Liver (tissue), 9 donors: ENCODE results near the gene CDH13. TPM values are rescaled to one million over a fixed set of nuclear protein-coding genes. Genes with fewer than 3 reads are reported as not detected.

ENCODE experiments used
- DNase-seq: peaks from one replicate; pipeline ENCODE4 v3.0.0-alpha.2; 2017; ENCODE audit warnings: low spot score
- H3K27ac ChIP-seq, 2 donors: one replicate each; pipeline ENCODE4 v1.7.0; 2013; ENCODE audit warnings: inconsistent platforms in 2 of 2, low read length in 2 of 2, control low read depth in 1 of 2, low read depth in 1 of 2, mild to moderate bottlenecking in 1 of 2
- H3K27me3 ChIP-seq, 4 donors: one replicate each; pipeline versions ENCODE4 v1.6.1 to v1.7.0; 2013; ENCODE audit warnings: low read length in 3 of 4, inconsistent platforms in 1 of 4, mild to moderate bottlenecking in 1 of 4, moderate library complexity in 1 of 4; ENCODE audit not compliant: control insufficient read depth in 4 of 4, insufficient read depth in 4 of 4
- H3K36me3 ChIP-seq, 4 donors: one replicate each; pipeline versions ENCODE4 v1.6.1 to v1.7.0; 2013; ENCODE audit warnings: low read length in 3 of 4, mild to moderate bottlenecking in 3 of 4, low read depth in 1 of 4, moderate library complexity in 1 of 4; ENCODE audit not compliant: control insufficient read depth in 4 of 4, insufficient read depth in 3 of 4
- H3K4me1 ChIP-seq, 4 donors: one replicate each; pipeline versions ENCODE4 v1.6.1 to v1.7.0; 2013; ENCODE audit warnings: low read length in 3 of 4, mild to moderate bottlenecking in 3 of 4, moderate library complexity in 1 of 4; ENCODE audit not compliant: control insufficient read depth in 4 of 4, insufficient read depth in 4 of 4
- H3K4me3 ChIP-seq, 3 donors: one replicate each; pipeline versions ENCODE4 v1.6.1 to v1.7.0; 2013; ENCODE audit warnings: low read length in 3 of 3, control low read depth in 1 of 3, low read depth in 1 of 3, mild to moderate bottlenecking in 1 of 3
- H3K9ac ChIP-seq, 2 donors: one replicate each; pipeline ENCODE4 v1.7.0; 2013; ENCODE audit warnings: low read length in 2 of 2, mild to moderate bottlenecking in 2 of 2, moderate library complexity in 2 of 2, control low read depth in 1 of 2, low read depth in 1 of 2
- H3K9me3 ChIP-seq, 4 donors: one replicate each; pipeline versions ENCODE4 v1.6.1 to v1.7.0; 2013; ENCODE audit warnings: low read length in 3 of 4; ENCODE audit not compliant: control insufficient read depth in 4 of 4
- CTCF ChIP-seq: fragments of 150-350 bp; IDR thresholded peaks from 2 replicates; pipeline ENCODE4 v1.5.1; 2017; ENCODE audit warnings: improper control_type of control experiment, low read depth, low read length; ENCODE audit not compliant: missing input control
- EGR1 ChIP-seq, 2 donors: IDR thresholded peaks; 2 replicates each; pipeline ENCODE4 v1.6.1; 2016 to 2018; ENCODE audit warnings: antibody characterized with exemption in 2 of 2, low read depth in 2 of 2
- FOXA1 ChIP-seq: IDR thresholded peaks from 2 replicates; pipeline ENCODE4 v1.6.1; 2016; ENCODE audit warnings: antibody characterized with exemption
- FOXA2 ChIP-seq: IDR thresholded peaks from 2 replicates; pipeline ENCODE4 v1.6.1; 2016; ENCODE audit warnings: antibody characterized with exemption
- GABPA ChIP-seq, 2 donors: IDR thresholded peaks in 1 of 2; conservative IDR thresholded peaks in 1 of 2; 2 replicates each; pipeline ENCODE4 v1.6.1; 2016; ENCODE audit warnings: antibody characterized with exemption in 2 of 2, mild to moderate bottlenecking in 1 of 2, moderate library complexity in 1 of 2
- HNF4A ChIP-seq, 2 donors: conservative IDR thresholded peaks; 2 replicates each; pipeline ENCODE4 v1.6.1; 2016; ENCODE audit warnings: antibody characterized with exemption in 2 of 2, mild to moderate bottlenecking in 2 of 2
- HNF4G ChIP-seq: IDR thresholded peaks from 2 replicates; pipeline ENCODE4 v1.6.1; 2016; ENCODE audit warnings: antibody characterized with exemption
- JUND ChIP-seq, 2 donors: IDR thresholded peaks; 2 replicates each; pipeline ENCODE4 v1.6.1; 2016; ENCODE audit warnings: antibody characterized with exemption in 2 of 2
- MAX ChIP-seq: IDR thresholded peaks from 2 replicates; pipeline ENCODE4 v1.6.1; 2016; ENCODE audit warnings: antibody characterized with exemption
- NR2F2 ChIP-seq: IDR thresholded peaks from 2 replicates; pipeline ENCODE4 v1.6.1; 2016; ENCODE audit warnings: antibody characterized with exemption
- RAD21 ChIP-seq, 2 donors: IDR thresholded peaks; 2 replicates each; pipeline ENCODE4 v1.6.1; 2016; ENCODE audit warnings: antibody characterized with exemption in 2 of 2, mild to moderate bottlenecking in 2 of 2
- REST ChIP-seq: IDR thresholded peaks from 2 replicates; pipeline ENCODE4 v1.6.1; 2016; ENCODE audit warnings: antibody characterized with exemption, mild to moderate bottlenecking
- RXRA ChIP-seq, 2 donors: IDR thresholded peaks; 2 replicates each; pipeline ENCODE4 v1.6.1; 2017 to 2018; ENCODE audit warnings: antibody characterized with exemption in 2 of 2, mild to moderate bottlenecking in 1 of 2
- SP1 ChIP-seq: IDR thresholded peaks from 2 replicates; pipeline ENCODE4 v1.6.1; 2018; ENCODE audit warnings: antibody characterized with exemption, mild to moderate bottlenecking
- TAF1 ChIP-seq: conservative IDR thresholded peaks from 2 replicates; pipeline ENCODE4 v1.6.1; 2016; ENCODE audit warnings: antibody characterized with exemption, mild to moderate bottlenecking
- YY1 ChIP-seq: IDR thresholded peaks from 2 replicates; pipeline ENCODE4 v1.6.1; 2016; ENCODE audit warnings: antibody characterized with exemption, mild to moderate bottlenecking
- WGBS: extraction: QIAGEN DNeasy Blood & Tissue Kit; methylation state at CpG from one replicate; pipeline ENCODE4 v1.1.7; 2013; 5-methylcytosine and 5-hydroxymethylcytosine counted together
- polyA plus RNA-seq, 2 donors: library from polyadenylated mRNA; stranded (reverse) in 1 of 2; unstranded in 1 of 2; fragments of 200-250 nt in 1 of 2; fragments of >200 nt in 1 of 2; fragmentation: Nextera tagmentation in 1 of 2; extraction: Ambion mirVana in 1 of 2; gene quantifications; one replicate each; pipeline versions ENCODE4 v1.2.1 to v1.2.3, GENCODE V29; 2013 to 2015
- total RNA-seq, 2 donors: library from RNA; depleted of rRNA; stranded (reverse); fragments of >200 nt; gene quantifications; one replicate each; pipeline ENCODE4 v1.2.3, GENCODE V29; 2014
- TF ChIP-seq, protein P1 (sequence below): IDR thresholded peaks from 2 replicates; pipeline ENCODE4 v1.6.1; 2016; ENCODE audit warnings: antibody characterized with exemption
- TF ChIP-seq, protein P2 (sequence below): IDR thresholded peaks from 2 replicates; pipeline ENCODE4 v1.6.1; 2016; ENCODE audit warnings: antibody characterized with exemption
- donor health status: healthy.
- donor health status: healthy.
- donor health status: healthy.
- donor health status: healthy.
- donor health status: healthy.

Gene CDH13
- total and polyA plus RNA-seq, 4 donors, result 0.21 to 1.5 (median 0.58) TPM

DNA sequence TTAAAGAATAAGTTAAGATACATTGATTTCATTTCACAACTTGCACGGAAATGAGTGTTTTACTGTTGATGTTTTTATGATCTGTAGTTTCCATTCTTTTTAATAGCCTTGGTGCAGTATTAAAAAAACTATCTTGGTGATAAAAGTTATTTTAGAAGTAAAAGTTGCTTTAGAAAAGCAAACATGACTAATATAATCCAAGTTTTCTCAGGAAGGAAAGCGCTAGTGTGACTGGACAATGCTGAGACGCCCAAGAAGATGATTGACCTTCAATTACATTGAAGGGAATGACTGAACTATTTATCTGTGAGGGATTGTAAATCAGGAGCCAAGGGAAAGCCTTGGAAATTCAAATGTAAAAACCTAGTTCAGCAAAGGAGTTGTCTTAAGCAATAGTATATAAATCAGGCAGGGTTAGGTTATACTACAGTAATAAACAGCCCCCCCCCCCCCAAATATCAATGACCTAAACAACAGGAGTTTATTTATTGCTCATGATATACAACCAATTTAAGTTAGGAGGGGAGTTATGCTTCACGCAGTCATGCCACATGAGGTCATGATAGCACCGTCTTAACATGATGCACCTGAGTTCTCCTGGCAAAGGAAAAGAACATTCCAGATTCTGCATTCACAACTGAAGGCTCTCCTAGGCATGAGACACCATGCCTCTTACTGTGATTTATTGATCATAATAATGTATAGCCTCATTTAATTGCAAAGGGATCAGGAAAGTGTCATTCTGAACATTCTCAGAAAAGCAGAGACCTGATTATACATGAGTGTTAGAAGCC lies 443.8 kb downstream of the CDH13 start (continued):
- no peak for TF ChIP-seq HNF4A (conservative IDR thresholded peaks at IDR 0.05)
- no peak for TF ChIP-seq GABPA (IDR thresholded peaks at IDR 0.05 in 1 of 2, conservative IDR thresholded peaks at IDR 0.05 in 1 of 2)
- TF ChIP-seq NR2F2, result no peak

- WGBS, result 57% methylated on average over 2 of the region's 2 CpGs
- H3K4me1 ChIP-seq, result no peaks in the 10 kb centered on the region
These were observed 449.2 kb downstream of the CDH13 start for GRCh38 chr16:83075956-83076355.

More at GRCh38 chr16:83075956-83076355, 449.2 kb downstream of the CDH13 start:
- H3K4me3 ChIP-seq, result no peak overlapping the region
- no peak for DNase-seq
- H3K27ac ChIP-seq, result no peak overlapping the region
- H3K27me3 ChIP-seq, result no peaks in the 10 kb centered on the region
- no peaks in the 10 kb centered on the region for H3K9me3 ChIP-seq
- H3K9ac ChIP-seq, result no peak overlapping the region
- TF ChIP-seq FOXA1 (no peak), JUND (IDR thresholded peaks at IDR 0.05) (no peak), CTCF (no peak), HNF4A (conservative IDR thresholded peaks at IDR 0.05) (no peak), EGR1 (IDR thresholded peaks at IDR 0.05; ENCODE audit: low read depth in 2 of 2) (no peak), RAD21 (IDR thresholded peaks at IDR 0.05) (no peak), YY1 (no peak), HNF4G (no peak), MAX (no peak), TAF1 (no peak), REST (no peak), FOXA2 (no peak), SP1 (no peak), GABPA (IDR thresholded peaks at IDR 0.05 in 1 of 2, conservative IDR thresholded peaks at IDR 0.05 in 1 of 2) (no peak), NR2F2 (no peak), RXRA (IDR thresholded peaks at IDR 0.05) (no peak)
- TF ChIP-seq, protein P1, sequence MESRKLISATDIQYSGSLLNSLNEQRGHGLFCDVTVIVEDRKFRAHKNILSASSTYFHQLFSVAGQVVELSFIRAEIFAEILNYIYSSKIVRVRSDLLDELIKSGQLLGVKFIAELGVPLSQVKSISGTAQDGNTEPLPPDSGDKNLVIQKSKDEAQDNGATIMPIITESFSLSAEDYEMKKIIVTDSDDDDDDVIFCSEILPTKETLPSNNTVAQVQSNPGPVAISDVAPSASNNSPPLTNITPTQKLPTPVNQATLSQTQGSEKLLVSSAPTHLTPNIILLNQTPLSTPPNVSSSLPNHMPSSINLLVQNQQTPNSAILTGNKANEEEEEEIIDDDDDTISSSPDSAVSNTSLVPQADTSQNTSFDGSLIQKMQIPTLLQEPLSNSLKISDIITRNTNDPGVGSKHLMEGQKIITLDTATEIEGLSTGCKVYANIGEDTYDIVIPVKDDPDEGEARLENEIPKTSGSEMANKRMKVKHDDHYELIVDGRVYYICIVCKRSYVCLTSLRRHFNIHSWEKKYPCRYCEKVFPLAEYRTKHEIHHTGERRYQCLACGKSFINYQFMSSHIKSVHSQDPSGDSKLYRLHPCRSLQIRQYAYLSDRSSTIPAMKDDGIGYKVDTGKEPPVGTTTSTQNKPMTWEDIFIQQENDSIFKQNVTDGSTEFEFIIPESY, result no peak
- TF ChIP-seq, protein P2, sequence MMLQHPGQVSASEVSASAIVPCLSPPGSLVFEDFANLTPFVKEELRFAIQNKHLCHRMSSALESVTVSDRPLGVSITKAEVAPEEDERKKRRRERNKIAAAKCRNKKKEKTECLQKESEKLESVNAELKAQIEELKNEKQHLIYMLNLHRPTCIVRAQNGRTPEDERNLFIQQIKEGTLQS, result no peak
- no peaks in the 10 kb centered on the region for H3K36me3 ChIP-seq
